Muscle layer of duodenum (tissue), 2 donors: ENCODE measurements around the gene MBNL2.

Experiments
- H3K27ac ChIP-seq: one replicate; pipeline ENCODE4 v1.7.0; 2013; ENCODE audit warnings: mild to moderate bottlenecking, low read length
- H3K27me3 ChIP-seq: one replicate; pipeline ENCODE4 v1.7.0; 2013; ENCODE audit warnings: low read depth, mild to moderate bottlenecking, control low read depth, low read length
- H3K36me3 ChIP-seq, 2 donors: one replicate each; pipeline ENCODE4 v1.7.0; 2013; ENCODE audit warnings: low read length in 2 of 2, control low read depth in 1 of 2, mild to moderate bottlenecking in 1 of 2; ENCODE audit not compliant: insufficient read depth in 2 of 2, control insufficient read depth in 1 of 2
- H3K4me1 ChIP-seq, 2 donors: one replicate each; pipeline ENCODE4 v1.7.0; 2013; ENCODE audit warnings: low read length in 2 of 2, mild to moderate bottlenecking in 2 of 2, control low read depth in 1 of 2, moderate library complexity in 1 of 2; ENCODE audit not compliant: insufficient read depth in 2 of 2, control insufficient read depth in 1 of 2
- H3K4me3 ChIP-seq, 2 donors: one replicate each; pipeline ENCODE4 v1.7.0; 2013; ENCODE audit warnings: low read length in 2 of 2, low read depth in 1 of 2, mild to moderate bottlenecking in 1 of 2
- H3K9me3 ChIP-seq, 2 donors: one replicate each; pipeline ENCODE4 v1.7.0; 2013; ENCODE audit warnings: low read length in 2 of 2, control low read depth in 1 of 2, mild to moderate bottlenecking in 1 of 2; ENCODE audit not compliant: control insufficient read depth in 1 of 2
- donor health status: healthy.

The MBNL2 gene

DNA sequence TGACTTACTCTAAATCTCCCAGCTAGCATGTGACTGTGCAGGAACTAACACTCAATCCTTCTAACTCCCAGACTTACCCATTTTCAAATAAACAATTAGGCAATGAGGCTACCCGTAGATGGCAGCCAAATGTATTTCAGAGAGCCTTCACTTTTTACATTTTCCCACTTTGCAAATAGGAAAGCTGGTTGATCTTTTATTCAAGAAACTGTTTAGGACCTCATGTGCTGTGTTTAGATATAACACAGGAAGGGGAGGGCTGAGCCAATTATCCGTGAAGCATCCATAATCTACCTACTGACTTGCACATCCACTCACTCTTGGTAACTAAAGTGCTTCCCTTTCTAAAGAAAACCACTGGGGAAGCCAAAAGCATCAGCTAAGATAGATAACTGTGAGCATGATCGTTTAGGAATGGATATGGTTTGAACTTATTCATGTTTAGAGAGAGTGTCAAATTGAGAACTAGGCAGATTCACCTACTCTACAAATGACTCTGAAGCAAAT, 33.4 kb downstream of the MBNL2 start:
- no peaks in the 10 kb centered on the region for H3K36me3 ChIP-seq

DNA sequence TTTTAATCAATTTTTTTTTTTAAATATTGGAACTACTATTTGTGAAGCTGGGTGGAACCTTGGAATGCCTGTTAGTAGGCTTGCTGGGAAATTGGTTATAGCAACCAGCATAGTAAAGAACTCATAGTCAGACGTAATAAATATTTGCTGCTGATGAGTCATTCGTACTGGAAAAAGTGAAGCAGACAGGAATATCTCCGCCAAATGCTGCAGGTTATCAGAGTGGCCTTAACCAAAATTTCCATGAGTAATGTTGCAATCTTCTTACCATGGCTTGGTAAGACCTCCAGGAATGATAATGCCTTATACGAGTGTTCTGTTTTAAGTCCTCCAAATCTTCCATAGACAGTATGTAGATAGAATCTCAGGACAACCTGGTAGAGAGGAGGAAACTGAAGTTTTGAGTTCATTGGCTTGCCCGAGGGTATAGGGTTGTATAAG, 34.2 kb downstream of the MBNL2 start:
- no peaks in the 10 kb centered on the region for H3K27me3 ChIP-seq
- peak overlapping the region; percentile 74 for H3K27ac ChIP-seq
- no peaks in the 10 kb centered on the region for H3K36me3 ChIP-seq
- no peaks in the 10 kb centered on the region for H3K9me3 ChIP-seq
- H3K4me1 ChIP-seq: peaks cover 34 to 55% of the 10 kb centered on the region in 2 donors
- H3K4me3 ChIP-seq: no peak overlapping the region

More for the DNA sequence above, 33.4 kb downstream of the MBNL2 start:
- Histone ChIP-seq H3K9me3 (no peaks in the 10 kb centered on the region), H3K4me1 (peaks cover 26 to 54% of the 10 kb centered on the region in 2 donors), H3K27me3 (no peaks in the 10 kb centered on the region), H3K27ac (peak overlapping the region; percentile 67), H3K4me3 (no peak overlapping the region)

DNA sequence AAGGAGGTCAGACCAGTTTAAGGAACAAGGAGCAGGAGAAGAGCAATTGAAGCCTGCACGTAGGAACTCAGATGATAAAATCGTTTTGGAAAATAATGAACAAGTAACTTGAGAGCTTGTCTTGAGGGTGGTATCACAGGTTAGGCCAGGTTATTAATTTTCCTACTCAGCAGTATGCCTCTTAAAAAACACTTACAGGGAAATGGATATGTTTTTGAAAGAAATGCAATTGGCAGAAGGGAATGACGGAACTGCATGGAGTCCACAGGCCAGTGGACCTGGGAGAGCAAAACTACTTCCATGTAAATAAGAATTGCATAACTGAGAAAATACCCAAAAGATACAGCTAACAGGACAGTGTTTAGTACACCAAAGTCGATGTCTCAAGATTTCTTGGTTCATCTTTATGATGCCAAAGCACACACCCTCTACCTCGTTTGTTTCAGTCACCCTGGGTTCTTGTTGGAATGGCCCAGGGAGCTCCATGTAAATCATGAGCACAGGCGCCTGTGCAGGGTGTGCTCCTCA, 35.2 kb downstream of the MBNL2 start:
- H3K36me3 ChIP-seq: no peaks in the 10 kb centered on the region
- no peaks in the 10 kb centered on the region for H3K9me3 ChIP-seq
- peaks cover 35 to 65% of the 10 kb centered on the region in 2 donors for H3K4me1 ChIP-seq
- H3K27ac ChIP-seq: peak overlapping the region; percentile 74
- no peaks in the 10 kb centered on the region for H3K27me3 ChIP-seq
- H3K4me3 ChIP-seq: no peak overlapping the region

DNA sequence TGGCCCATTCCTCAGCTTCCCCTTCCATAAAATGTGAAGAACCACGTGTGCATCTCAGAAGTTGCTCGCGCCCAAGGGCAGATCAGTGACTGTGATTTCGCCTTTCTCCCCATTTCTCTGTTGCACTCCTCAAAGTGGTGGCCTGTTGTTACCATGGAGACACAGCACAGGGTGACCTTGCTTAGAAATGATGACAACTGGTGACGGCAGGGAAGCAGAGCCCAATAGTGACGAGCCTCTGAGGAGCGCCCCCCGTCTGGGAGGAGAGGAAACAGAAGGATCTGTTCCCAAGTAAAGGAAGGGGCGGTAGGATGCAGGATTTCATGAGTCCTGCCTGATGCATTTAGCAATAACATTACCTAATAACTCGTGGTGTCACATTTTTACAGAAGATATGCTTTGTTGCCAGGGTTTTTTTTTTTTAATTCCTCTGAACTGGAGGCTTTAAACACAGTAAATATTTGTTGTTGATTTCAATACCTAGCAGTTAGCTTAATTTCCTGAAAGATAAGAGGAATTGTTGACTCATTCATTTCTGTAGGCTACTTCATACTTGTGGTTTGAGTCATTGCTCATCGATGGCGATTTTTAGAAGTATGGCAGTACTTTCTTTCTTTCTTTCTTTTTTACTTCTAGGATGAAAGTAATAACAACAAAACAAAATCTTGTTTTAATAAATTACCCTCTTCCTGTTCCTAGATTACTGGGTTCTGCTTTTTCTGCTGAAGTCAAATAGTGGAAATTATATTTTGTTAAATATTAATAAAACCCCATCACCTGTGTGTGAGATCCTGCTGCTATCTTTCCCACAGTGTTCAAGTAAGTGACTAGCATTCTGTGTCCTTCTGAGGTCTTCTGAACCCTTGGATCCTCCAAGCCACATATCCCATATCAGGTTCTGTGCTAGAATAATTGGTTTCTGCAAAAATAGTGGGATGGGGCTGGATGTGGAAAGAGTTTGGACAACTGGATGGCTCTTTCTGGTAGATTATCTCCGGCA, 36.0 kb downstream of the MBNL2 start:
- no peaks in the 10 kb centered on the region for H3K36me3 ChIP-seq
- H3K27me3 ChIP-seq: no peaks in the 10 kb centered on the region
- peaks cover 35 to 67% of the 10 kb centered on the region in 2 donors for H3K4me1 ChIP-seq
- no peak overlapping the region for H3K4me3 ChIP-seq
- H3K27ac ChIP-seq: peak overlapping the region; percentile 74
- no peaks in the 10 kb centered on the region for H3K9me3 ChIP-seq

DNA sequence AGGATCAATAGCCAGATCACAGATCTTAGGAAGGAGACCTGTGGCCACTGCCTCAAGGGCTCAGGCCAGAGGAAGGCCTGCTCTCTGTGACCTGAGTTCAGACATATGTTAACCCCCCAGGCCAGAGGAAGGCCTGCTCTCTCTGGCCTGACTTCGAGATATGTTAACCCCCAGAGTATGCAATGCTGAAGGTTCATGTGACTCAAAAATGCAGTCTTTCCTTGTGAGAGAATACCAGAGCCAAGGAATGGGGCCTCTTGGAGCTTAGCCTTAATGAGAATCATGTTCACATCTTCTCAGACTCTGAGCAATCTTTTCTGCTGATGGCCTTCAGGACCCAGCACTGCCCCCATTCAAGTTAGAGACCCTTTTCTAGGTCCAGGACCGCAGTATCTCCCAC, 36.7 kb downstream of the MBNL2 start:
- Histone ChIP-seq H3K9me3 (no peaks in the 10 kb centered on the region), H3K4me3 (no peak overlapping the region), H3K27me3 (no peaks in the 10 kb centered on the region), H3K27ac (peak overlapping the region; percentile 74), H3K36me3 (no peaks in the 10 kb centered on the region), H3K4me1 (peaks cover 35 to 67% of the 10 kb centered on the region in 2 donors)

DNA sequence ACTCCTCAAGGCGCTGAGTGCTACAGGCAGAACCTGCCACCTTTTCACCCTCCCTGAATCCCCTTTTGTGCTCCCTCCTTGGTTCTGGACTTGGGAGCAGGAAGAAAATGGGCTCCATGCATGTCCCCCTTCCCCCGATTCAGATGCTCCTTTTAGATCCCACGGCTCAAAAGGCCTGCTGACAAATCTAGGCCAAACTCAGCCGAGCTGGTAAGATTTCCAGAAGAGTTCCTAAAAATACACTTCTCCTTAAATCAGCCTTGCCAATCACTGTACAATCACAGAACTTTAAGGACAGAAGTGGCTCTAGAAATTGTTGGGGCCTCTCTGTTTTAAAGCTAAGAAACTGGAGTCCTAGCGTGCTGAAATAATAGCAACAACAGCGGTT, 37.3 kb downstream of the MBNL2 start:
- peaks cover 35 to 67% of the 10 kb centered on the region in 2 donors for H3K4me1 ChIP-seq

DNA sequence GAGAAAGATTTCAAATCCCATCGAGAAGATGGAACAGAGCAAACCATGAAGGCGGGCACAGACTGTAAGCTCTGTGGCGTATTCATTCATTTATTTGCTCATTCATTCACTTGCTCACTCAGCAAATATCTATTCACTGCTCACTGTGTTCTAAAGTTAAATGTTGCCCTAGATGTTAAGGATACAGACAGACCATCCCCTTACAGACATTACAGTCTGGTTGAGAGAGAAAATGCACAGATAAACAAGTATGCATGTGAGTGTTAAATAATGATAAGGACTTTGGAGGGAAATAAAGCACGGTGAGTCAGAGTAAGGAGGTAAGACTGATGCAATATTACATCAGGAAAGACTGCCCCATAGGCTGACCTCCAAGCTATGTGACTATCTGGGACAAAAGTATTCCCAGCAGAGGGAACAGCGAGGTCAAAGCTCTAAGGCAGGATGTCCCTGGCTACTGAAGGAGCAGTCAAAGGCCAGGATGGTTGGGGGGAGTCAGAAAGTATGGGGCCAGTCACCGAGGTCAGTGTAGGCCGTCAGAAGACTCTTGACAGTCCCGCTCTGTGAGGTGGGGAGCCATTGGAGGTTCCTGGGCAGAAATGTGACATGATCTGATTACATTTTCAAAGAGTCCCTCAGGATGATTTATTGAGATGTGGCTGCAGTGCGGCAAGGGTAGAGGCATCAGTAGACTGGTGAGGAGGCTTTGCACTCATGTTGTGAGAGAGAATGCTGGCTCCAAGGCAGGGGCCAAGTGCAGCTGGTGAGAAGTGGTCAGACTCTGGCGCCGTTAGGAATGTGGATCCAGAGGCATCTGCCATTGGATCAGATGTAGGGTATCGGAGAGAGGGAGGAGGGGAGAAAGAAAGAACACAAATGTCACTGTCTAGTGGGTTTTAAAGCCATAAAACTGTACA, 37.9 kb downstream of the MBNL2 start:
- Histone ChIP-seq H3K4me1 (peaks cover 33 to 71% of the 10 kb centered on the region in 2 donors), H3K36me3 (no peaks in the 10 kb centered on the region), H3K9me3 (no peaks in the 10 kb centered on the region), H3K4me3 (no peak overlapping the region), H3K27me3 (no peaks in the 10 kb centered on the region), H3K27ac (peak overlapping the region; percentile 74)

More for the DNA sequence above, 37.3 kb downstream of the MBNL2 start:
- no peaks in the 10 kb centered on the region for H3K36me3 ChIP-seq
- peak overlapping the region; percentile 74 for H3K27ac ChIP-seq
- no peaks in the 10 kb centered on the region for H3K9me3 ChIP-seq
- no peaks in the 10 kb centered on the region for H3K27me3 ChIP-seq
- no peak overlapping the region for H3K4me3 ChIP-seq

DNA sequence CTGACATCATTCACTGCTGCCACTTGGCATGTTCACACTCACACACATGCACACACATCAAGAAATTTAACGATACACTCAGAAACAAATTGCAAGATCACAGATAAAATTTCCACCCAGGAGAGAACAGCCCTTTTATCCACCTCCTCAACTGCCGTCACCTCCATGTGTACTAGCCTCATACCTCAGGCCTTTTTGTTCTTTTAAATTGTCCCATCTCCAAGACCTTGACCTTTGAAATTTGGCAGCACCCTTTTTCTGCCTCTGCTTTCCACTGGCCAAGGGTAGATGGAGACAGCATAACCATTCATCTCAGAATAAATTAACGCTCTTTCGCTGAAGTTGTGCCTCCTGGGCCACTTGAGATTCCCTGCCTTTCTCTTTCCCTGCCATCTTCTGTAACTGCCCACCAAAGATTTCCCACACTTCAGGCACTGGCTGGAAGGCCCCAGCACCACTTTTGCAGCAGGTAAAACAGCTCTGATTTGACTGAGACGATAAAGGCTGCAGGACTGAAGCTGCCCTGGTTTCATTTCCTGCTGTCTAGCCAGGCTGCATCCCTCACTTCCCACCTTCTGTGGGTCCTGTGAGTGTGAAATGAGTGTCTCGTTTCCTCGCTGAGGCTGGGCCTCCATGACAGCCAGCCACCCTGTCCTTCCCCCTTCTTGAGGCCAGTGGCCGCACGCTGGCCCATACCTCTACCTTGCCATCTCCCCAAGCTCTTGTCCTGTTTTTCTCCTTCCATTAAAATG, 39.3 kb downstream of the MBNL2 start:
- peaks cover 23 to 63% of the 10 kb centered on the region in 2 donors for H3K4me1 ChIP-seq
- no peaks in the 10 kb centered on the region for H3K9me3 ChIP-seq
- no peak overlapping the region for H3K27ac ChIP-seq
- H3K4me3 ChIP-seq: no peak overlapping the region
- no peaks in the 10 kb centered on the region for H3K36me3 ChIP-seq
- H3K27me3 ChIP-seq: no peaks in the 10 kb centered on the region

DNA sequence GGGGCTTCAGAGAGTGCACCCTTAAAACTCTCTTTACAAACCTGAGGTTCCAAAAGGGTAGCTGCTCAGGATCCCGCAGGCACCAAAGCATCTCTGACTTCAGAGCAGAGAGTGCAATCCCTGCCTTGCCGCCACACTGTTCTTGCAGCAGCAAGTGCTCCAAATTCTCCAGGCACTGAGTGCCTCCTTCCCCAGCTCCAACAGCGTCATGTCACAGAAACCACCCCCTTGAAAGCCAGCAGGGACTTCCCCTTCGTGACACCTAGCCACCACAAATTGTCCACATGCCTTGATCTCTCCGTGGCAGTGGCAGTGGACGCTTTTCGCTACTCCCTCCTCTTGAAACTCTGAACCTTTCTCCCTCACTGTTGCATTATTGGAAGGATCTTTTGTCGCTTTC, 39.9 kb downstream of the MBNL2 start:
- no peak overlapping the region for H3K4me3 ChIP-seq
- no peaks in the 10 kb centered on the region for H3K36me3 ChIP-seq
- no peaks in the 10 kb centered on the region for H3K9me3 ChIP-seq
- no peaks in the 10 kb centered on the region for H3K27me3 ChIP-seq
- H3K4me1 ChIP-seq: peaks cover 19 to 61% of the 10 kb centered on the region in 2 donors
- H3K27ac ChIP-seq: no peak overlapping the region

DNA sequence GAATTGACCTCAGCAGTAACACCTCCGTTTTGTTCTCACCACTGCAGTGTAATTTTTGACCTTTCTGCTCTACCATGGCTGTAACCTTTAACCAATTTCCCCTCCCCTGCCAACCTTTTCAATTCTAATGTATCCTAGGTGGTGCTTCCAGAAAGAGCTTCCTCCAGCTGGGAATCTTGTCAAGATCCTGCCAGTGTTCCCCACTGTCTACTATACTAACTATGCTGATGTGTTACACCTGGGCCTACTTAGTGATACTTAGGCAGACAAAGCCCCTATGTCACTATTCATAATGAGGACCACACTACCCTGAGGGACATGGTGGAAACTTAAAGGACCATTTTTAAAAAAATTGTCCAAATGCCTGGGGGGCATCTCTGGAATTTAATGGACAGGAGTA, 41.0 kb downstream of the MBNL2 start:
- peaks cover 25 to 61% of the 10 kb centered on the region in 2 donors for H3K4me1 ChIP-seq
- no peak overlapping the region for H3K4me3 ChIP-seq
- H3K9me3 ChIP-seq: no peaks in the 10 kb centered on the region
- H3K27me3 ChIP-seq: no peaks in the 10 kb centered on the region
- H3K27ac ChIP-seq: no peak overlapping the region
- H3K36me3 ChIP-seq: no peaks in the 10 kb centered on the region
